KOPT-K1 (cell line): Measurements from ENCODE around the gene ADTRP.

Experiments used
- H3K27ac ChIP-seq: fragments of 200-600 bp; sonication (generic); 2 replicates; pipeline ENCODE4 v1.5.1; 2016; ENCODE audit warnings: antibody characterized with exemption, mild to moderate bottlenecking, low read depth, low read length; ENCODE audit not compliant: poor library complexity, severe bottlenecking
- H3K36me3 ChIP-seq: fragments of 200-600 bp; sonication (generic); 2 replicates; pipeline ENCODE4 v1.5.1; 2017; ENCODE audit warnings: antibody characterized with exemption, mild to moderate bottlenecking, low read length, moderate library complexity; ENCODE audit not compliant: insufficient read depth
- H3K9me3 ChIP-seq: fragments of 200-600 bp; sonication (generic); 2 replicates; pipeline ENCODE4 v1.5.1; 2017; ENCODE audit warnings: antibody characterized with exemption, low read length, mild to moderate bottlenecking; ENCODE audit not compliant: insufficient read depth, poor library complexity, severe bottlenecking

ADTRP gene

GRCh38 chr6:11714798-11715285 lies 63.8 kb downstream of the ADTRP start:
- Histone ChIP-seq H3K27ac (no peak overlapping the region), H3K9me3 (no peaks in the 10 kb centered on the region), H3K36me3 (no peaks in the 10 kb centered on the region)

- Histone ChIP-seq H3K27ac (no peak overlapping the region), H3K36me3 (no peaks in the 10 kb centered on the region), H3K9me3 (no peaks in the 10 kb centered on the region)
These were observed 64.3 kb downstream of the ADTRP start for GRCh38 chr6:11714116-11714797.

GRCh38 chr6:11712760-11713159 lies 65.8 kb downstream of the ADTRP start:
- Histone ChIP-seq H3K27ac (no peak overlapping the region), H3K36me3 (no peaks in the 10 kb centered on the region), H3K9me3 (no peaks in the 10 kb centered on the region)

- H3K27ac ChIP-seq: no peak overlapping the region
- no peaks in the 10 kb centered on the region for H3K9me3 ChIP-seq
- no peaks in the 10 kb centered on the region for H3K36me3 ChIP-seq
These were observed 66.5 kb downstream of the ADTRP start for GRCh38 chr6:11711984-11712711.

GRCh38 chr6:11711003-11711983 lies 67.3 kb downstream of the ADTRP start:
- Histone ChIP-seq H3K9me3 (no peaks in the 10 kb centered on the region), H3K27ac (no peak overlapping the region), H3K36me3 (no peaks in the 10 kb centered on the region)

- Histone ChIP-seq H3K9me3 (no peaks in the 10 kb centered on the region), H3K27ac (no peak overlapping the region)
These were observed 68.3 kb downstream of the ADTRP start for GRCh38 chr6:11710311-11710761.

GRCh38 chr6:11706171-11706570 lies 72.4 kb downstream of the ADTRP start:
- Histone ChIP-seq H3K36me3 (no peaks in the 10 kb centered on the region), H3K9me3 (no peaks in the 10 kb centered on the region), H3K27ac (no peak overlapping the region)

More at GRCh38 chr6:11710311-11710761, 68.3 kb downstream of the ADTRP start:
- no peaks in the 10 kb centered on the region for H3K36me3 ChIP-seq

GRCh38 chr6:11705483-11705882 lies 73.1 kb downstream of the ADTRP start:
- no peak overlapping the region for H3K27ac ChIP-seq
- H3K36me3 ChIP-seq: no peaks in the 10 kb centered on the region

GRCh38 chr6:11705069-11705468 lies 73.5 kb downstream of the ADTRP start:
- no peak overlapping the region for H3K27ac ChIP-seq
- no peaks in the 10 kb centered on the region for H3K9me3 ChIP-seq
- no peaks in the 10 kb centered on the region for H3K36me3 ChIP-seq

More at GRCh38 chr6:11705483-11705882, 73.1 kb downstream of the ADTRP start:
- no peaks in the 10 kb centered on the region for H3K9me3 ChIP-seq

- Histone ChIP-seq H3K9me3 (no peaks in the 10 kb centered on the region), H3K27ac (no peak overlapping the region), H3K36me3 (no peaks in the 10 kb centered on the region)
These were observed 74.9 kb downstream of the ADTRP start for GRCh38 chr6:11703725-11704124.

GRCh38 chr6:11702500-11703130 lies 76.0 kb downstream of the ADTRP start:
- Histone ChIP-seq H3K27ac (no peak overlapping the region), H3K9me3 (no peaks in the 10 kb centered on the region), H3K36me3 (no peaks in the 10 kb centered on the region)

- no peaks in the 10 kb centered on the region for H3K9me3 ChIP-seq
- H3K36me3 ChIP-seq: no peaks in the 10 kb centered on the region
- no peak overlapping the region for H3K27ac ChIP-seq
These were observed 76.5 kb downstream of the ADTRP start for GRCh38 chr6:11702089-11702488.

GRCh38 chr6:11701573-11701972 lies 77.0 kb downstream of the ADTRP start:
- H3K36me3 ChIP-seq: no peaks in the 10 kb centered on the region
- no peak overlapping the region for H3K27ac ChIP-seq
- H3K9me3 ChIP-seq: no peaks in the 10 kb centered on the region

GRCh38 chr6:11700118-11700718 lies 78.4 kb downstream of the ADTRP start:
- Histone ChIP-seq H3K9me3 (no peaks in the 10 kb centered on the region), H3K36me3 (no peaks in the 10 kb centered on the region), H3K27ac (no peak overlapping the region)
